Chondrocyte (in vitro differentiated cells): Measurements from ENCODE around the gene DUSP9. TPM values are rescaled to one million over a fixed set of nuclear protein-coding genes. Genes with fewer than 3 reads are reported as not detected.
A peak's percentile ranks its signal among the peaks of the same experiment; 100 is the strongest.

Experiments
- DNase-seq: peaks from one replicate; pipeline ENCODE4 v3.0.0; 2021; ENCODE audit warnings: mixed read lengths, low spot score
- H3K27ac Mint-ChIP-seq: one replicate; pipeline ENCODE4 v1.8.0; 2021; ENCODE audit warnings: mild to moderate bottlenecking, moderate library complexity, mixed read lengths; ENCODE audit not compliant: unreplicated experiment
- H3K27me3 Mint-ChIP-seq: 2 replicates; pipeline ENCODE4 v1.8.0; 2021; ENCODE audit warnings: low read depth, mixed read lengths
- H3K36me3 Mint-ChIP-seq: 2 replicates; pipeline ENCODE4 v1.8.0; 2021; ENCODE audit warnings: low read depth, mixed read lengths
- H3K4me1 Mint-ChIP-seq: 2 replicates; pipeline ENCODE4 v1.8.0; 2021; ENCODE audit warnings: low read depth, mild to moderate bottlenecking, mixed read lengths
- H3K4me3 Mint-ChIP-seq: one replicate; pipeline ENCODE4 v1.8.0; 2021; ENCODE audit warnings: mild to moderate bottlenecking, moderate library complexity, mixed read lengths; ENCODE audit not compliant: unreplicated experiment
- H3K9me3 Mint-ChIP-seq: 2 replicates; pipeline ENCODE4 v1.8.0; 2021; ENCODE audit warnings: low read depth, mixed read lengths
- total RNA-seq: library from RNA; stranded (reverse); gene quantifications from 3 replicates; pipeline ENCODE4 v1.2.1, GENCODE V29; 2021
- TF ChIP-seq, protein P1 (sequence below): fragments of 200-600 bp; sonication (generic); IDR thresholded peaks from 2 replicates; pipeline ENCODE4 v1.5.0; 2021; ENCODE audit warnings: antibody characterized with exemption, mild to moderate bottlenecking, moderate library complexity

DUSP9 gene
- total RNA-seq, 1 donor from 2014 or later: not detected

DNA sequence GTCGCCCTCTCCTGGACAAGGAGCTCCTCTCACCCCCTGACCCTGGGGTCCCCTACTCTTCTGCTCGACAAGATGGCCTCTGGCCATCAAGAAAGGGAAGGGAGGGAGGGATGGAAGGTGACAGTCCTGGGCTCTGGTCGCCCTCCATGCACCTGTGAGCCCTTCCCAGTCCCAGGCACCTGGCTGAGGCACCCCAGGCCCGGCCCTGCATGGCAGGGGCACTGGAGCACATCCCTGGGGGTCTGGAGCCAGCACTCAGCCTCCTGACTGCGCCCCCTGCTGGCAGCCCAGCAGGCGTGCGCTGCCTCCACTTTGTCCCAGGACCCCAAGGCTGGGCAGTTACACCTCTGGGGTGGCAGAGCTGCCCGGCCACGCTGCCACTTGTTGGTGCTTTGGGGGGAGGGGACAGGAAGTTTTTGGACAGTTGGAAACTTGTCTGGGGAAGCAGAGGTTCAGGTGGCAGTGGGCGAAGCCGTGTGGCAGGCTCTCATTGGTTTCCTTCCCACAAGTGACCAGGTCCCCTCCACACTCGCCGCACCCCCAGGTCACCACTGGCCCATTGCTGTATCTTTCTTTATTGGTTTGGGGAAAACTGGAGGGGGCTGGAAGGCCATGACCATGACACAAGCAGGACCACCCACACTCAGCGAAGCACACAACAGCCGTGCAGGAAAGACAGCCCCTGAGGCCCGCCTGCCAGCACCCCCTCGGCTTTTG is 22.3 kb downstream of the DUSP9 start:
- H3K4me3 Mint-ChIP-seq: no peak overlapping the region
- H3K9me3 Mint-ChIP-seq: peaks cover 13% of the 10 kb centered on the region
- peaks cover 11% of the 10 kb centered on the region for H3K4me1 Mint-ChIP-seq
- H3K27ac Mint-ChIP-seq: no peak overlapping the region
- H3K36me3 Mint-ChIP-seq: peaks cover 2% of the 10 kb centered on the region
- H3K27me3 Mint-ChIP-seq: peaks cover 14% of the 10 kb centered on the region
- DNase-seq: peak; percentile 75
- TF ChIP-seq, protein P1, sequence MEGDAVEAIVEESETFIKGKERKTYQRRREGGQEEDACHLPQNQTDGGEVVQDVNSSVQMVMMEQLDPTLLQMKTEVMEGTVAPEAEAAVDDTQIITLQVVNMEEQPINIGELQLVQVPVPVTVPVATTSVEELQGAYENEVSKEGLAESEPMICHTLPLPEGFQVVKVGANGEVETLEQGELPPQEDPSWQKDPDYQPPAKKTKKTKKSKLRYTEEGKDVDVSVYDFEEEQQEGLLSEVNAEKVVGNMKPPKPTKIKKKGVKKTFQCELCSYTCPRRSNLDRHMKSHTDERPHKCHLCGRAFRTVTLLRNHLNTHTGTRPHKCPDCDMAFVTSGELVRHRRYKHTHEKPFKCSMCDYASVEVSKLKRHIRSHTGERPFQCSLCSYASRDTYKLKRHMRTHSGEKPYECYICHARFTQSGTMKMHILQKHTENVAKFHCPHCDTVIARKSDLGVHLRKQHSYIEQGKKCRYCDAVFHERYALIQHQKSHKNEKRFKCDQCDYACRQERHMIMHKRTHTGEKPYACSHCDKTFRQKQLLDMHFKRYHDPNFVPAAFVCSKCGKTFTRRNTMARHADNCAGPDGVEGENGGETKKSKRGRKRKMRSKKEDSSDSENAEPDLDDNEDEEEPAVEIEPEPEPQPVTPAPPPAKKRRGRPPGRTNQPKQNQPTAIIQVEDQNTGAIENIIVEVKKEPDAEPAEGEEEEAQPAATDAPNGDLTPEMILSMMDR: peak; percentile 83

DNA sequence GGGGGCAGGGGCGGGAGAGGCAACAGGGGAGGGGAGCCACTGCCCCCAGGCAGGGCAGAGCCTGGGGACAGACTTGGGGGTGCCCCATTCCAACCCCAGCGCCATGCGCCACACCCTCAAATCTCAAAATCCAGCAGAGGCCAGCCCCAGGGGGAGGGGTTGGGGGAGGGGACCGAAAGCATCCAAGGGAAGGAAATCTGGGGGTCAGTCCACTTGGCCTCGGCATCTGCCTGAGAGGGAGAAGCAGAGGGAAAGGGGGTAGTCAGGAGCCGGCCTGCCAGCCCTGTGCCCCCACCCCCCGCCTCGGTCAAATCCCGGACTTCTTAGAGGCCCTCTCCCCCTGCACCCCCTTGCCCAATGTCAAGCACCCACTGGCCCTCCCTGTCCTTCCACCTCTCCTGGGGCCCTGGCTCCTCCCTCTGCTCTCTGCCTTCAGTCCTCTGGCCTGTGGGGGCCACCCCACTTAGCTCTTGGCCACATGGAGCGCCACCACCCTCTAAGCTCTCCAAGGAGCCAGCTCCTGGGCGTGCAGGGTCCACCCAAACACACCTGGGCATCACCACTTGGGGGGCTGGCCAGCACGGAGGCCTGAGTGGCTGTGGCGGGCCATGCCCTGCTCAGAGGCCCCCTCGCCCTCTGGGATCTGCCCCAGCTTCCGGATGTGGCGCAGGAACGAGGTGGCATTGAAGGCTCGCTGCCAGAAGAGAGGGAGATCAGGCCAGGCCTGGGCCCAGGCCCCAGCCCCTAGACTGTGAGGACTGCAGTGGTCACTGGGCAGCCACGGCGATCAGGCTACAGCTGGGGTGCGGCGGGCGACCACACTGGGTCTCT is 23.1 kb downstream of the DUSP9 start:
- H3K9me3 Mint-ChIP-seq: peaks cover 11% of the 10 kb centered on the region
- peaks cover 11% of the 10 kb centered on the region for H3K4me1 Mint-ChIP-seq
- H3K27ac Mint-ChIP-seq: no peak overlapping the region
- H3K4me3 Mint-ChIP-seq: no peak overlapping the region
- DNase-seq: peak; percentile 63
- peaks cover 2% of the 10 kb centered on the region for H3K36me3 Mint-ChIP-seq
- TF ChIP-seq, protein P1: no peak
- H3K27me3 Mint-ChIP-seq: peaks cover 15% of the 10 kb centered on the region

DNA sequence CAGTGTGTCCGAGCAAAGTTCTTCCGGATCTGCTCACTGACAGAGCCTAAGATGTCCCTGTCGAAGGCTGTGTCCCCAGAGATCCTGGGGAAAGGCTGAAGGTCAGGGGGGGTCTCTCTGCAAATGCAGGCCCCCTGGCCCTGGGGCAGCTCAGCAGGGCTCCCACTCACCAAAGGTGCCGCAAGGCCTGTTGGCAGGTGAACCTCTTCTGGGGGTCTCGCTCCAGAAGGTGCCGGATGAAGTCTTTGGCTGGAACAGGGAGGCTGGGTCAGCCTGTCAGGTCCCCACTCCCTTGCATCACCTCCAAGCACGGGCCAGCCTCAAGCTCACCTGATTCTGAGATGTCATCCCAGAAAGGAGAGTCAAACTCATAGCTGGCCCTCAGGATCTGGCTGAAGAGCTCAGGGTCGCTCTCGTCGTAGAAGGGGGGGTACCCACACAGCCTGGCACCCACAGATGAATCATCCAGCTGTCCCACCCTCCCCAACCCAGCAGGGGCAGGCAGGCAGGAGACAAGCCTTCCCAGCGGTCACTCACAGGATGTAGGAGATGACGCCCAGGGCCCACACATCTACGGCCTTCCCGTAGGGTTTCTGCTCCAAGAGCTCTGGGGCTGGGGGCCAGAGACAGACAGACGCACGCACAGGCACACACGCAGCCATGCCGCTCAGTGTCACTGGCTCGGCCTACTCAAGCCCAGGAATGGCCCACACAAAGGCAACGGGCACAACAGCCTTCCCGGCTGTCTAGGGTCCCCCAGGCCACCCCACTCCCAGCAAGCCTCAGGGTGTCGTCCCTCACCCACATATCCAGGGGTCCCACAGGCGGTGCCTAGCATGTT is 24.0 kb downstream of the DUSP9 start:
- Mint-ChIP-seq H3K27ac (no peak overlapping the region), H3K36me3 (peaks cover 2% of the 10 kb centered on the region), H3K4me1 (peaks cover 11% of the 10 kb centered on the region), H3K27me3 (peaks cover 11% of the 10 kb centered on the region), H3K9me3 (peaks cover 7% of the 10 kb centered on the region), H3K4me3 (no peak overlapping the region)
- DNase-seq: peak; percentile 75
- TF ChIP-seq, protein P1: no peak

DNA sequence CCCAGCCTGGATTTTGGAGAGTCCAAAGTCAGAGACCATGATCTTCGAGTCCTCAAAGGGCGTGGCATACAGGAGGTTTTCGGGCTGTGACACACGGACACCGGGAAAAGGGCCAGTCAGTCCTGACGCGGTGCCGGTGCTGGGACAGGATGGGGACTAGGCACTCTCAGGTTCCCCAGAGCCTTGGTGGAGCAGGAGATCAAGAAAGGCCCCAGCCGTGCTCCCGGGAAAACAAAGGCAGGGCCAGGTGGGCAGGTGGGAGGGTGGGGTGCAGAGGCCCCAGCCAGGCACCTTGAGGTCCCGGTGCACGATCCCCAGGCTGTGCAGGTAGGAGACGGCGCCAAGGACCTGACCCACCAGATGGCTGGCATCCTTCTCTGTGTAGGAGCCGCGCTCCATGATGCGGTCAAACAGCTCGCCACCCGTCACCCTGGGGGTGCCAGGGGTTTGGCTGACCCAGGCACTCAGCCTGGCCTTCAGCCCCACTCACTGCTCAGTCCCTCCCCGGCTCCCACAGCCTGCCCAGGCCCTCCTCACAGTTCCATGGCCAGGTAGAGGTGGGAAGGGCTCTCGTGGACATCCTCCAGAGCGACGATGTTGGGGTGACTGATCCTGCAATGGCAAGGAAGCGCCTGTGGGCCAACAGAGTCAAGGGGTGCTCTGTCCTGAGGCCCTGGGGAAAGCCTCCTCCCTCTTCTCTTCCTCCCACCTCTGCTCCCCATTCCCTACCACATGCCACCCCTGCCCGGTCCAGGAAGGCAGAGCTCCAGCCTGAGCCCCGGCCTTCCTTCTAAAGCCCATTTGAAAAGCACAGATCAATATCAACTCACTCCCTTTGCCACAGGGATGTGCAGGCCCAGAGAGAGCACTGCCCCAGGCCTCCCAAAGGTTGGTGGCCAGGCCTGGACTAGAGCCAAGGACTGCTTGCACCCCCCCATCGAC is 24.9 kb downstream of the DUSP9 start:
- Mint-ChIP-seq H3K4me3 (no peak overlapping the region), H3K36me3 (peaks cover 2% of the 10 kb centered on the region), H3K27ac (no peak overlapping the region), H3K27me3 (peaks cover 11% of the 10 kb centered on the region), H3K9me3 (peaks cover 6% of the 10 kb centered on the region), H3K4me1 (peaks cover 11% of the 10 kb centered on the region)
- TF ChIP-seq, protein P1: no peak
- peak; percentile 83 for DNase-seq
